SK-MEL-5 (cell line): ENCODE data around the gene RPS27L. TPM values are rescaled to one million over a fixed set of nuclear protein-coding genes. Genes with fewer than 3 reads are reported as not detected.

Experiments
- DNase-seq: peaks from one replicate; pipeline ENCODE4 v3.0.0-alpha.2; 2016; ENCODE audit warnings: low read depth, low spot score
- in situ Hi-C: cut with HindIII; loops from 2 replicates; pipeline ENCODE4 v1.10.0; 2016; ENCODE audit warnings: low sequenced_read_pairs, high pct_unique_total_duplicates, low pct_unique_long_range_greater_than_20kb
- total RNA-seq: library from RNA; depleted of rRNA; stranded (reverse); fragments of >200 nt; shearing (Covaris generic); gene quantifications from 2 replicates; pipeline ENCODE4 v1.2.3, GENCODE V29; 2014

Gene RPS27L
- total RNA-seq, 1 experiment from 2014 or later, result 373 TPM

DNA sequence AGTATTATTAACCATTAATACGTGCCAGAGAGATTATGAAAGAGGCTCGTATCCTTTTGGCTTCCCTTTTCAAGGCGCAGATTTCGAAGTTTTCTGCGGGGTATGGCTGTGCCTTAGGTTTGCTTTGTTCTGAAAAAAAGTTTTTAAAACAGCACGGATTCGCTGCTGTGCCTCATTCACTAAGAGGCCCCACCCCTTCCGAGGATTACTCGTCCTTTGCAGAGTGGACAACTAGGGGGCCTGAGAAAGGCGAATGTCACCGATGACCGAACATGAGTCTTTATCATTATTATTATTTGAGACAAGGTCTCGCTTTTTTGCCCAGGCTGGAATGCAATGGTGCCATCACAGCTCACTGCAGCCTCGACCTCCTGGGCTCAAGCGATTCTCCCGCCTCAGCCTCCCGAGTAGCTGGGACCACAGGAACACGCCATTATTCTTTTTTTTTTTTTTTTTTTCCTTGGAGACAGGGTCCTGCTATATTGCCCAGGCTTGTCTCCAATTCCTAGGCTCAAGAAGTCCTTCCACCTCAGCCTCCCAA lies 684 bp upstream of the RPS27L start:
- peak; percentile 80 for DNase-seq
- in situ Hi-C loops, result no loop called here

DNA sequence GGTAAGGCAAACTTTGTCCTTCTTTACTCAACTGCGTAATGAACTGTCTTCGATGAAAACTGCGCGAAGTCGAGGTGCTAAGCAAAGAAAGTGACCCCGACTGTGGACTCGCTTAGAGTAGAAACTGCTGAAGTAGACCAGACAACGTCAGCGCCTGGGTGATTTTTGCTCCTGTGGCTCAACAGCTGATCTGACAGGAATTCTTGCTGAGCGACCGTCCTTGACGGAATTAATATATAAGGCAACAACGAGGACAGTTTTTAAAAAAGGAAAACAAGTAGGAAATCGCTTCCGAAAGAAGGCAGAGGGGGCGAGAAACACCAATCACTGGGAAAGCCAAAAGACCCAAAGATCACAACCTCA lies 541 bp downstream of the RPS27L start:
- DNase-seq, result peak; percentile 42

DNA sequence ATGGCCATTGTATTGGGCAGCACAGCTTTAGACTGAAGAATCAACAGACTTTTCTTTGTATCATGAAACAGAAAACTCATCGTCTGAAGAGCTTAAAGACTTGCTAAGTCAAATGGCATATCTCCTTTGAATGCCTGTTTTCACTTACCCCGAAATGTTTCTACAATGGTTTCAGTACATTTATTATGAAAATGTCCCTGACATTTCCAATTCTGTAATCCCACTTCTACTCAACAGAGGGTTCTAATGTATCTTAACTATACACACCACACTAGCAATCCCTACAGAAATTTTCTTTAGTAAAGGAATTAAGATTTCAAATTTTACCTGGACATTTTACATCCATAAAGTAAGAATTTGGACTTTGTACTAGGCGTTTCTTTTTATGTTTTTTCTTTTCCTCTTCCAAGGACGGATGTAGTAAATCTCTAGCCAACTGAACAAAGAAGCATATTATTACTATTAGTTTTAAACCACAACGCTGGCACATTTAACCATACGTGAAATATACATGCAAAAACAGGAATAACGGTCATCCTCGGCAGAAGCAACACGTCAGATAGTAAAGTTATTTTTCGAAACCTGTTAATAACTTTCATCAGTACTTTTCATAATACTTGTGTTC lies 1.1 kb downstream of the RPS27L start:
- DNase-seq, result peak; percentile 42
- in situ Hi-C loops, result no loop called here

More for the DNA sequence above, 541 bp downstream of the RPS27L start:
- in situ Hi-C loops, result no loop called here

DNA sequence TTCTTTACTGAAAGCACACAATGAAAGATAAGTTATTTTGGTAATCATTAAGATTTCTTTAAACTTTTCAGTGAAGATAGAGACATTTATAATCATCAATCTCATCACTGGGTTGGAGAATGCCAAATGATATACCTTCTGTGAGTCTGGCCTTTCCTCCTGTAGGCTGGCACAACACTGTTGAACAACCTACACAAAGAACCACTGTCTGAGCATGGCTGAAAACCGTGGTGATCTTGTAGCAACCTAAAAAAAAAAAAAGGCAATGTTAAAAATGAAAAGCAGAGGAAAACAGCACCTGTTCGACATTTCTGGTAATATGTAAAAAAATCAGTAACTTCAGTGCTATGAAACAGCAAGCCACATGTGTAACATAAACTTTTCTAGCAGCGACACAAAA lies 1.8 kb downstream of the RPS27L start:
- peak; percentile 64 for DNase-seq
- in situ Hi-C loops, result no loop called here

DNA sequence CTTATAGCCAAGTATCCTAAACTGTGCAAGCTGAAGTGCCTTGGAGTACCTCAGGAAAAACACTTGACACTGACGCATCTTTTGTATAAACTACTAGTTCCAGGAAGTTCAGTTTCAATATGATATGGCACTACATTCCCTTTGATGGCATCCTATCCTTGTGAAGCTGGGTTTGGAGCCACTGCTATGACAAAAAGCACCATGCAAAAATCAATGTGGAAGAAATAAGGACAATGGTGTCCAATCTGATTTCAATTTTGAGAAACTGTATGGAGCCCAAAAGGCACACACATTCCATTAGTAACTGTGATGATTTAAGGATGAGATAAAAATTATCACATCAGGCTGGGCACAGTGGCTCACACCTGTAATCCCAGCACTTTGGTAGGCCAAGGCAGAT lies 5.6 kb downstream of the RPS27L start:
- in situ Hi-C loops, result no loop called here
- DNase-seq, result no peak

DNA sequence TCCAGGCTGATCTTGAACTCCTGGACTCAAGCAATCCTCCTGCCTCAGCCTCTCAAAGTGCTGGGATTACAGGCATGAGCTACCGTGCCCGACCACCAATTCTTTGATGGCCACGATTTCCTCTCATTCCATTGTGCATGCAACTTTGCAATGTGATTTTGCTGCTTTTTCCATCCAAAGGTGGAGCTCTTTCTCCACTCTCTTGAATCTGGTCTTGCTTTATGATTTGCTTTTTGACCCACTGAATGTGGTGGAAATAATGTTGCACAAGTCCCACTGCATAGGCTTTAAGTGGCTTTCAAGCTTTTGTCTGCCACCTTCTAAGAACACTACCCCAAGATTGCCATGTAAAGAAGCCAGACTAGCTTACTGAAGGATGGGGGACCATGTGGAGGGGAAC lies 10.6 kb downstream of the RPS27L start:
- DNase-seq, result peak; percentile 51
- in situ Hi-C loops, result no loop called here

DNA sequence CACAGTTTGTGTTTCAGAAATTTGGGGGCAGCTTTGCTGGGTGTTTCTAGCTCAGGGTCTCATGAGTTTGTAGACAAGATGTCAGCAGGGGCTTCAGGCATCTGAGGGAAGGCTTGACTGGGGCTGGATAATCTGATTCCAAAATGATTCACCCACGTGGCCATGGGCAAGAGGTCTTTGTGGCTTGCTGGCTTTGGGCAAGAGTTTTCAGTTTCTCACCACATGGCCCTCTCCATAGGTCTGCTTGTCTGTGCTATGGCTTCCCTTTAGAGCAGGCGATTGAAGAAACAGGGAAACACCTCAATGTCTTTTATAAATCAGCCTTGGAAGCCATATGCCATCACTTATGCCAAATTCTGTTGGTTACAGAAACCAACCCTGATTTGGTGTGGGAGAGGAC lies 11.9 kb downstream of the RPS27L start:
- in situ Hi-C loops, result no loop called here

DNA sequence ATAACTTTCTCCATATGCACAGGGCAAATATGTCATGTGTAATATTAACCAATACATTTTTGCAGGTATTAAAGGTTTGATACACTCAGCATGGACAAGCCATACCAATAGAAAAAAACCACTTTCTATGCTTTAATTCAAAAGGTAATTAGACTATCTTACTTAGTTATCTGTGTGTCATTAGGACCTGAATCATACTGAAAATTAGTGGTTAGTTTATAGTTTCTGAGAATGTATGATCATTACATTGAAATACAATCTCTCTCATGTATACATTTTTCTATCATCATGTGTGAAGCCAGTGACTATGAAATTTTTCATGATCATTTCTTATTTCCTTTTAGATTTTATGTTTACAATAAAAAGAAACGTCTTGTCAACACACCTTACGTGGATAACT lies 16.3 kb downstream of the RPS27L start:
- DNase-seq, result no peak
- in situ Hi-C loops, result no loop called here

More for the DNA sequence above, 11.9 kb downstream of the RPS27L start:
- DNase-seq, result no peak

DNA sequence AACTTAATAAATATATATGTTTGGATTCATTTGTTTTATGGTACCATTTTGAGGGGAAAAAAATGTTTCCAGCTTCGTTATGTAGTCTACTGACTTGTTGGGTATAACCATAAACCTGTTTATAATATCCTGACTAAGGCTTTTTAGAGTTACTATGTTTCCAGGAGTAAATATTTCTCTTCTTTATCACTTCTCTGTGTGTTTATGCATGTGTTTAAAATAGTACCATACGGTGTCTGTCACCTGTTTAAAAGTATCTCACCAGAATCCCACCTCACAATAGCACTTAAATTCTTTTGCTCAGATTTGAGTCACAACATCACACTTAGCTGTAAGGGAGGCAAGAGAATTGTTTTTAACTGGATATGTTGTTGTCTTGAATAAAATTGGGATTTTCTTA lies 20.5 kb downstream of the RPS27L start:
- in situ Hi-C loops, result no loop called here
- DNase-seq, result no peak

DNA sequence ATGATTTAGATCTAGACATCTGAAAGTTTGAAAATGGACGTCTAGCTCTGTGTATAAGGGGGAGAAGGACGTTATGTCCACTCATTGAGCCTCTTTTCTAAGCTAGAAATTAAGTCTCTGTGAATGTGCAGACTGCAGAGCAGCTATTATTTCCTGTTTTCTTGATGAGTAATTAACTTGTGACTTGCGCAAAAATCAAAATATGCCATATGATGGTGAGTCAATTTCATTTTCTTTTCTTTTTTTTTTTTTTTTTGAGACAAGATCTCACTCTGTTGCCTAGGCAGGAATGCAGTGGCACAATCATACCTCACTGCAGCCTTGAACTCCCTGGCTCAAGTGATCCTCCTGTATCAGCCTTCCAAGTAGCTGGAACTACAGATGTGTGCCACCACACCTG lies 21.5 kb downstream of the RPS27L start:
- DNase-seq, result peak; percentile 69
- in situ Hi-C loops, result no loop called here

DNA sequence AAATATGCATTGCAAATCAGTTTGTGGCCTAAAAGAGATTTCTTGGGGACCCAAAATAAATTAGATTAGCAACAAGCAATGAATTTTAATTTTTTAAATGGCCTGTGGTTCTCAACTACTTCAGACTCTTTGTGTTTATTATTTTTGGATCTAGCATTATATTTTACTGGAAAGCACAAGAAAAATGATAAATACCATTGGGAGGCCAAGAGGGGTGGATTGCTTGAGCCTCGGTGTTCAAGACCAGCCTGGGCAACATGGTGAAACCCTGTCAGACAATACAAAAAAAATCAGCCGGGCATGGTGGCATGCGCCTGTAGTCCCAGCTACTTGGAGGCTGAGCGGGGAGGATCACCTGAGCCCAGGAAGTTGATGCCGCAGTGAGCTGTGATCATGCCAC lies 22.0 kb downstream of the RPS27L start:
- in situ Hi-C loops, result no loop called here

DNA sequence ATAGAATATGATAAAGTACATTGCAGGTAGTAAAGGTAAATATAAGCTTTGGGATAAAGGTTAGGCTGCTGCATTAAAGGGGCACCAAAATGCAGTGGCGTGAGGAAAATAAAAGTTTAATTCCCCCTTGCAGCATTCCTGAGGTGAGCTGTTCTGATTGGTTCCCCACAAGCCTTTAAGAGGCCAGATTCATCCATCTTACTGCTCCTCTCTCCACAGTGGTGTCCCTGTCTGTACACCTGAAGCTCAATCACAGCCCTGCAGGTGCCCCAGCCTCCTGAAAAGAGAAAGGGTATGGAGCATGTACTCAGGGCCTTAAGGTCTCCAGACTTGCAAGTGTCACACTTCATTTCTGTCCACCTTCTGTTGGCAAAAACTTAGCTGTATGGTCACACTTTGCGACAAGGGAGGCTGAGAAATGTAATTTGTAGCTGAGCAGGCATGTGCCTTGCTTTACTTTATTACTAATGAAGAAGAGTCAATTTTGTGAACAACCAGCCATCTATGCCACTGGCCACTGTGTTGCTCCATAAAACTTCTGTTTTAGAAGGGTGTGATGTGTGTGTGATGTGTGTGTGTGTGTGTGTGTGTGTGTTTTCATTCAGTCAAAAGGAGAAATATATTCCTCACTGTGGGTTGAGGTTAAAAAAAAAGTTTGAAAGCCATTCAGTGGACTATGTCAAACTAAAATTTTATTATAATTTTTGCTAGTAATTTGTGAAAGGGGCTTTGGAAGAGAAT lies 22.9 kb downstream of the RPS27L start:
- DNase-seq, result no peak

More for the DNA sequence above, 22.0 kb downstream of the RPS27L start:
- no peak for DNase-seq

DNA sequence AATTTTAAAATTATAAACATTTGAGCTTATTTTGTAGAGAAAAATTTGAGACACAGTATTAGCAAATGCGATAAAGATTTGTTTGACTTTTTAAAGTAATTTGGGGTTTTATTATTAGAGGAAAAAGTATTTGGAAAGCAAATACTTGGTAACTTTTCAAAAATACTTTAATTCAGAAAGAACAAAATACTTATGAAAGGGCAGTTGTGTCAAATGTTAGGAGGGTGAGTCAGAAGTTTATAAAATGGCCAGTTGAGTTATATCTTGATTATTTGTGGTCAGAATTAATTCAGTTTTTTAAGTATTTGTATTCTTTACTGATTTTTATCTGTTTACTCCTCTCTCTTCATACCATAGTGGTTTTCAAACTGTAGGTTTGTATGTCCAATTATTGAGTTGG lies 23.5 kb downstream of the RPS27L start:
- in situ Hi-C loops, result no loop called here
- DNase-seq, result no peak

More for the DNA sequence above, 22.9 kb downstream of the RPS27L start:
- in situ Hi-C loops, result no loop called here

DNA sequence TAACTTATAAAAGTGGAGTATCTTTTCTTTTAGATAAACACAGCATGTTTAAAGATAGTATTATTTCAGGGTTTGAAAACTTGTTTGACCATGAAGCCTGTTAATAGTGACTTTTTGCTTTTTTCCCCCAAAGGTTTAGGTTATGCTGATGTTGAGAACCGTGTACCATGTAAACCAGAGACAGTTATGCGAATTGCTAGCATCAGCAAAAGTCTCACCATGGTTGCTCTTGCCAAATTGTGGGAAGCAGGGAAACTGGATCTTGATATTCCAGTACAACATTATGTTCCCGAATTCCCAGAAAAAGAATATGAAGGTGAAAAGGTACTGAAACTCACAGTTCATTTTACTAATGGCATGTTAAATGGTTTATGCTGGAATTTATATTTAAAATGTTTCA lies 30.6 kb downstream of the RPS27L start:
- no peak for DNase-seq
- in situ Hi-C loops, result no loop called here

DNA sequence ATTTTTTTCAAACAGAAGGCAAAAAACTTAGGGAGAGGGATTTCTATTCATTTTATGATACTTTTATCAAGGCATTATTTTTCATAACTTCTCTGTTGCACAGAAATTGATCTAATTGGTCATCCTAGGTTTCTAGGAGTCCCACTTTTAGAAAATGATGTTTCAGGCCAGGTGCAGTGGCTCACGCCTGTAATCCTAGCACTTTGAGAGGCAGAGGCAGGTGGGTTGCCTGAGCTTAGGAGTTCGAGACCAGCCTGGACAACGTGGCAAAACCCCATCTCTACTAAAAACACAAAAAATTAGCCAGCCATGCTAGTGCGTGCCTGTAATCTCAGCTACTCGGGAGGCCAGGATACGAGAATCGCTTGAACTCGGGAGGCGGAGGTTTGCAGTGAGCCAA lies 32.8 kb downstream of the RPS27L start:
- in situ Hi-C loops, result no loop called here

DNA sequence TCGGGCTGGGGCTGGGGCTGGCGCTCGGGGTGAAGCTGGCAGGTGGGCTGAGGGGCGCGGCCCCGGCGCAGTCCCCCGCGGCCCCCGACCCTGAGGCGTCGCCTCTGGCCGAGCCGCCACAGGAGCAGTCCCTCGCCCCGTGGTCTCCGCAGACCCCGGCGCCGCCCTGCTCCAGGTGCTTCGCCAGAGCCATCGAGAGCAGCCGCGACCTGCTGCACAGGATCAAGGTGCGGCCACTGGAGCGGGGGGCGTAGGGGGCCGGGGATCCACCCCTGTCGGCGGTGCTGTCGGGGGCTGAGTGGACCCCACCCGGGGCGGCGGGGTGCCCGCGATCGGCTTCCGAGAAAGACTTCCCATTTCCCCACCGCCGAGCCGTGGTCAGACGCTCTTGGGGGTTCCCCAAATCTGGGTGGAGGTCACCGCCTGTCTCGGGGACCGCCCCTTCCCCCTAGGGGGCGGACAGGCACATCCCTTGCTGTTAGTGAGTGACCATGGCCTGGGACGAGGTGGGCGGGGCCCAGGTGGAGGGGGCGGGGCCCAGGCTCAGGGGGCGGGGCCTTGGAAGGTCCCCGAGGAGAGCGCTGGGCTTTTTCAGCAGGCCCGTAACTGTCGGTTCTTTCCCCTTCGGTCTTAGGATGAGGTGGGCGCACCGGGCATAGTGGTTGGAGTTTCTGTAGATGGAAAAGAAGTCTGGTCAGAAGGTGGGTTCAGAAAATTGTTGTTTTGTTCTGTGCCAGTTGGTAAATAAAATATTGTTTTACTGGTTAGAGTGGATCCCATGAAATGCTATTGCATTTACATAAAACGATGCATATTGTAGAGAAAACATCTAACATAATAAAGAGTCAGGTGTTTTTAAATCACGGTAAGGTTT lies 35.0 kb downstream of the RPS27L start:
- in situ Hi-C loops, result no loop called here
- DNase-seq, result peak; percentile 64

More for the DNA sequence above, 32.8 kb downstream of the RPS27L start:
- DNase-seq, result no peak

DNA sequence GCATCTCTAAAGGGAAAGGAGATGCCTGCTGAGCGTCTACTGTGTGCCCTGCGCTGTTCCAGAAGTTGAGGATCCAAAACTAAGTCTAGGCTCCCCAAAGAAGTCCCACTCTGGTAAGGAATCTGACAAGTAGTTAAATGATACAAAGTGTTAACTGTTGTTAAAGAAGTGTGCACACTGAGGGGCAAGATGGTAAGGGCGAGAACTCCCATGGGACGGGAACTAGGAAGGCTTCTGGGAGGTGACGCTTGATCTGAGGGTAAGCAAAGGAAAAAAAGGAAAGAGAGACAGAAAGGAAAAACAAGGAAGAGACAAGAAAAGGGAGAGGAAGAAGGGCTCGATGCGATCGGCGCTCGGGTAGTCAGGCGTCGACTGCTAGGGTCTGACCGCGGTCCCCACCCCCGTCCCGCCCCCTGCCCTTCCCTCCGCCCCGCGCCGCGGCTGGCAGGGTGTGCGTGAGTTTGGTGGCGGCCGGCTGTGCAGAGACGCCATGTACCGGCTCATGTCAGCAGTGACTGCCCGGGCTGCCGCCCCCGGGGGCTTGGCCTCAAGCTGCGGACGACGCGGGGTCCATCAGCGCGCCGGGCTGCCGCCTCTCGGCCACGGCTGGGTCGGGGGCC lies 35.8 kb downstream of the RPS27L start, which contains the start of gene LACTB:
TSS of gene LACTB (plus strand) at position 480 of the 620 bp plus-strand sequence. CDS start at position 491, 11 bp downstream.
- peak; percentile 87 for DNase-seq
- in situ Hi-C loops, result no loop called here

DNA sequence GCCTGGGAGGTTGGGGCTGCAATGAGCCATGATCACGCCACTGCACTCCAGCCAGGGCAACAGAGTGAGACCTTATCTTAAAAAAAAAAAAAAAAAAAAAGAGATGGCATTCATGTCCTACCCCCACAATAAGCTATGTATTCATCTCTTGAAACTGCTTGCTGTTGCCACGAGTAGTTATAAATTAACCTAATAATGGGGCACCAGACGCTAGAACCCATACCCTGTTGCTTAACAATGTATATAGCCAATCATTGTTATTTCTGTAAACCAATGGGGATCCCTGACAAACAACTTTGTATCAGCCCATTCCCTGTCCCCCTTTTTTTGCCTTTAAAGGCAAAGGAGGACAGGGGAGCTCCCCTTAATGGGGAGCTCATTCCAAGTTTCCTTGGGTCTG lies 38.4 kb downstream of the RPS27L start:
- no peak for DNase-seq
- in situ Hi-C loops, result no loop called here
